ENCODE data around the gene DUSP12.
"Not testable (repeated sequence)": the region's sequence is repeated elsewhere in the genome, so short reads cannot be mapped to it uniquely, and the experiment has no call there.

DUSP12 gene

GRCh38 chr1:161743231-161743630, 6.4 kb upstream of the DUSP12 start:
- Histone ChIP-seq H3K27ac (no peak overlapping the region), H3K4me3 (no peak overlapping the region)
- DNase-seq (ENCODE audit: low spot score) = no peak
- no peak for TF ChIP-seq CTCF (IDR thresholded peaks at IDR 0.05)

DNA sequence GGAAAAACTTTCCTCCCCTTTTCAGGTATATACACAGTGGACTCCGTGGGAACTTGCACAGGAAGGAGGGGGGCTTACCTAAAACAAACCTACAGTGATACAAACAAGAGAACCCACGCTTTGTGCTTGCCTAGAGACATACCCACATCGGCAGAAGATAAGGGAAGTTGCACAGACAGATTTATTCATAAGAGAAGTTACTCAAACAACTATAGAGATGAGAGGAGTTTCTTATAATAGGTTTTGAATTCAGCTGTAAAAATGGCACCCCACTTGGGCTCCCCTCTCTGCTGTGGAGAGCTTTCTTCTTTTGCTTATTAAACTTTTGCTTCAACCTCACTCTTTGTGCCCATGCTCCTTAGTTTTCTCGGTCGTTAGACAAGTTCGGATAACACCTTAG, 1.8 kb upstream of the DUSP12 start:
- no peak overlapping the region for H3K4me3 ChIP-seq
- DNase-seq (ENCODE audit: low spot score) = no peak
- no peak for TF ChIP-seq CTCF (IDR thresholded peaks at IDR 0.05)
- H3K27ac ChIP-seq = no peak overlapping the region

DNA sequence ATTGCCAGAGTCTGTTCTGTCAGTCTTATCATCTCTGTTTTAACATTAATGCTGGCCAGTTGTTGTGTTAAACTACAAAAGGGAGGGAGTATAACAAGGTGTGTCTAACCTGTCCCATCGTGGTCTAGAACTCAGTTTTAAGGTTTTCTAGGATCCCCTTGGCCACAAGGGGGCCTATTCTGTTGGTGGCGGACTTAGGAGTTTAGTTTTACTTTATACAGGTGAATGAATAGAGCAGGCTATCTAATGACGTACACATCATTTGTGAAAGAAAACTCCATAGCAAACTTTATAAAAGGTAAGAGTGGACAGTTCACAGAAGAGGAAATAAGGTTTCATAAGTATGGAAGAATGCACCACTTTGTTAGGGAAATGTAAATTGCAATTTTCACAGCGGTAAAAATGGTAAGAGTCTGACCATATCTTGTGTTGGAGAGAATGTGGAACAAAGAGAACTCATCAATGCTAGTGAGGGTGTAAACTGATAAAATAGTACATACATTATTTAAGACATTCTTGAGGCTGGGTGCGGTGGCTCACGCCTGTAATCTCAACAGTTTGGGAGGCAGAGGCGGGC, 14.0 kb downstream of the DUSP12 start:
- no peak overlapping the region for H3K4me3 ChIP-seq
- no peak for DNase-seq (ENCODE audit: low spot score)
- no peak for TF ChIP-seq CTCF (IDR thresholded peaks at IDR 0.05)
- H3K27ac ChIP-seq = no peak overlapping the region

- TF ChIP-seq CTCF (IDR thresholded peaks at IDR 0.05) = no peak
- Histone ChIP-seq H3K27ac (peak within 1 kb of the TSS; percentile 91 to 93), H3K4me3 (peak within 1 kb of the TSS; percentile 91)
- DNase-seq (ENCODE audit: low spot score) = peak; percentile 94
These were observed 16.8 kb downstream of the DUSP12 start, which contains the start of gene ATF6 for GRCh38 chr1:161766102-161766981. TSS of gene ATF6 (plus strand) at chr1:161766320. CDS start at chr1:161766361, 41 bp downstream.

DNA sequence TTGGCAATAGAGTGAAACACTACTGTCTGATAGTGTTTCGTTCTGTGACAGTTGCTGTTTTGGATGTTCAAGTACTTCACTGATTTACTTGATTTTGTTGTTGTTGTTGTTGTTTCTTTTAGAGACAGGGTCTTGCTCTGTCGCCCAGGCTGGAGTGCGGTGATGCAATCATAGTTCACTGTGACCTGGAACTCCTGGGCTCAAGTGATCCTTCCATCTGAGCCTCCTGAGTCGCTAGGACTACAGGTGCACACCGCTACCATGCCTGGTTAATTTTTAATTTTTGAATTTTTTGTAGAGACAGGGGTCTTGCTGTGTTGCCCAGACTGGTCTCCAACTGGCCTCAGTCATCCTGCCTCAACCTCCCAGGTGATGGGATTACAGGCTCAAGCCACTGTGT, 18.9 kb downstream of the DUSP12 start:
- DNase-seq (ENCODE audit: low spot score) = no peak
- H3K4me3 ChIP-seq = no peak overlapping the region
- no peak for TF ChIP-seq CTCF (IDR thresholded peaks at IDR 0.05)
- H3K27ac ChIP-seq = no peak overlapping the region

GRCh38 chr1:161768986-161769672, 19.5 kb downstream of the DUSP12 start:
- Histone ChIP-seq H3K27ac (no peak overlapping the region), H3K4me3 (no peak overlapping the region)
- no peak for TF ChIP-seq CTCF (IDR thresholded peaks at IDR 0.05)
- no peak for DNase-seq (ENCODE audit: low spot score)

- not testable (repeated sequence) for H3K27ac ChIP-seq; H3K4me3 ChIP-seq; DNase-seq (ENCODE audit: low spot score)
These were observed 20.1 kb downstream of the DUSP12 start for GRCh38 chr1:161769673-161770045.

Measured in coronary artery (tissue), 2 donors.